CD4-positive, alpha-beta T cell treated with Interleukin-6 for 4 hours (primary cell): ENCODE results near the gene ADRA2C.
"Not testable (repeated sequence)": the region's sequence is repeated elsewhere in the genome, so short reads cannot be mapped to it uniquely, and the experiment has no call there.

ENCODE experiments used
- DNase-seq: peaks from one replicate; pipeline ENCODE4 v3.0.0-alpha.2; 2020; ENCODE audit warnings: mixed read lengths

Gene ADRA2C

GRCh38 chr4:3801521-3801920 is 35.3 kb downstream of the ADRA2C start:
- no peak for DNase-seq

DNA sequence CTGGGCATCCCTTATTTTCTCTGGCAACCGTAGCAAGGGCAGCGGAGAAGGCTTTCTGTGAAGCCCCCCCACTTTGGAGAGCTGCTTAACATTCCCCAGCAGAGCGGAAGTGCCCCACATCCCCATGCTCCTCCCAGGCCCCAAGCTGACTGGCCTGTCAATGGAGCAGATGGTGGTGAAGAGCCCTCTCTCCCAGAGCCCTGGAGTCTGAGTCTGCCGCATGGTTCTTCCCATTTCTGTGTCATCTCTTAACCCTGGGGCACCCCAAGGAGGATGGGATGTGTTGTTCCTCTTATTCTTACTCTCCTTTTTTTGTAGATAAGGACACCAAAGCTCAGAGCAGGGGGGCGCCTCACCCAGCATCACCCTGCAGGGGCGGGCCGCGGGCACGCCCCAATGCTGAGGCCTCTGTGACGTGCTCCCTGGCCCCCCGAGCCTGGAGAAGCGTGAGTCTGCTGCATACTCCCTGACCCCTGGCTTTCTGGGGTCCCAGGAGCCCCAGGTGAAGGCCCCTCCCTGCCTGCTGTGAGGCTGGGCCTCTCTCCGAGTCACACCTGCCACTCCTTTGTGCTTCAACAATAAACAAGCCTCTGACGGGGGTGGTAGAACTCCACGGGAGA is 35.9 kb downstream of the ADRA2C start:
- no peak for DNase-seq

DNA sequence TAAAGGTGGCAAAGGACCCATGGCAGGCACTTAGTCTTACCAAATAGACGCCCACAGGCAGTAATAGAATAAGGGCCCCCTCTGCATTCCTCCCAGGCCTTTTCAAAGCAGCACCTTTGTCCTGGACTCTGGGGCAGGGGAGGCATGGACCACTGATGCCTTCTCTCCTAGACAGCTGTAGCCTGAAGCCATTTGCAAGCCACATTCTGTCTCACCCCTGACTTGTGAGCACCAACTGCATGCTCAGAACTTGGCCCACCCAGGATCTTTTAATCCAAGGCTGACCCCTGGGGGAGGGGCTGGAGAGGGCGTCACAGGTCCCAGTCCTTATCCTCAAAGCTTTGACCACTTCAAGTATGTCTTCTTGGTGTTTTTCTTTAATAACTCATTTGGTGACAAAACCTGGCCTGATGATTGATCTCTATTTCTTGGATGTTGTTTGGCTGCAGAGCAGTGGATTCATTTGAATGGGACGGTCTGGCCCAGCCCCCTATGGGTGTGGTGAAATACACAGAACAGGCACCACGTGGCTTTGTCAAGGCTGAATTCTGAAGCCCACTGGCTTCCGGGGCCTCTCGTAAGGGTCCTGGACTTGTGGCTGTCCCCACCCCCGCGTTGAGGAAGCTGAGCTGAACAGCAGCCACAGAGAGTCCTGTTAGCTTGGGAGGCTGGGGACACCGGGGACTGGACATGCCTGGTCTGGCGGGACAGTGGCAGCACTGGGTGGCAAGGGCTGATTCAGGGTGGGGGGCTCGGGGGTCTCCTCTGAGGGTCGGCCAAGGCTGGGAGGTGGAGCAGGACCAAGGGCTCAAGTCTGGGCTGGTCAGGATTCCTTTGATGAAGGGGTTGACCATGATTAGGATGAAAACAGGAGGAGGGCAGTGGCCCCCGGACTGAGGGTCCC is 36.6 kb downstream of the ADRA2C start:
- no peak for DNase-seq

DNA sequence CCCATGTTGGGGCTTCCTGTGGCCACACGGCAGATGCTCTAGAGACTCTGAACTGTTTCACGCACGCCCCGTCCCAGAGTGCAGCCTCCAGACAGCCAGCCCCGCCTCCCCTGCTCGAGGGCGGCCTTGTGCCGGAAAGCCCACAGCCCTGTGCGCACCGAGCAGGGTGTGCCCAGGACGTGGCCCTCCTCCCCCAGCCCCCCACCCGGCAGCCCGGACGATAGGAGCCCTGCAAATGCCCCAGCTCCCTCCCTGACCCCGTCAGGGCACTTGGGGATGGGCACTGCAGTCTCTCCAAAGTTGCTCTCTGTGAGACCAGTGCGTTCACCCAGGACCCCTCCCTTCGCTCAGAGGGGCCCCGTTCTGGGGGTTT is 37.3 kb downstream of the ADRA2C start:
- DNase-seq: no peak

DNA sequence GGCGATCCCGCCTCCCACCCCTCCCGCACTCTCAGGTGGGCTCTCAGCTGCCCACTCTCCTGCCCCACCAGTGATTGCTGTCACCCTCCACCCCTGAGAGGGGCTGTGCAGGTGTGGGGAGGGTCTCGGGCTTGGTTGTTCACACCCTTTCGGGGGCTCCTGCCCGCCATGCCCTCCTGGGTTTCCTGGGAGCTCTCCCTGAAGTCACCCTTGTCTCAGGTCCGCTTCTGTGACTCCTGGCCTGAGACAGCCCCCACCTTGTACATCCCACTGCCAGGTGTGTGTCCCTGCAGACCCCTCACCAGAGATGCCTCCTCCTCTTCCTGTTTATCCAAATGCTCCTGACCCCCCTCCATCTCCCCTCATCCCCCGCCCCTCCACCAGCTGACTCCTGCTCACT is 37.8 kb downstream of the ADRA2C start:
- no peak for DNase-seq

GRCh38 chr4:3805026-3805425 is 38.8 kb downstream of the ADRA2C start:
- DNase-seq: no peak

- no peak for DNase-seq
These were observed 39.5 kb downstream of the ADRA2C start for GRCh38 chr4:3805731-3806130.

DNA sequence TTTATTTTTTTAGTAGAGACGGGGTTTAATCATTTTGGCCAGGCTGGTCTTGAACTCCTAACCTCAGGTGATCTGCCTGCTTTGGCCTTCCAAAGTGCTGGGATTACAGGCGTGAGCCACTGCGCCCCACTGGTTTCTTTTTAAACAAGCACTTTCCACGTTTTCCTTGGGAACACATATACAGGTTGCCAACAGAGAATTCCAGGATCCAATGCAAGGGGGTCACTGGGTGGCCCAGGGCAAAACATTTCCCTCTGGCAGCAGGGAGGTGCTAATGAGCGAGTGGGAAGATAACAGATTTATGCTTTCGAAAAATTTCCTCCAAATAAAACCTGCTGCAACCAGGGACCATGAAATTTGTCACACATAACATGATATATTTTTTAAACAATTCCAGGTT is 41.1 kb downstream of the ADRA2C start:
- DNase-seq: no peak

DNA sequence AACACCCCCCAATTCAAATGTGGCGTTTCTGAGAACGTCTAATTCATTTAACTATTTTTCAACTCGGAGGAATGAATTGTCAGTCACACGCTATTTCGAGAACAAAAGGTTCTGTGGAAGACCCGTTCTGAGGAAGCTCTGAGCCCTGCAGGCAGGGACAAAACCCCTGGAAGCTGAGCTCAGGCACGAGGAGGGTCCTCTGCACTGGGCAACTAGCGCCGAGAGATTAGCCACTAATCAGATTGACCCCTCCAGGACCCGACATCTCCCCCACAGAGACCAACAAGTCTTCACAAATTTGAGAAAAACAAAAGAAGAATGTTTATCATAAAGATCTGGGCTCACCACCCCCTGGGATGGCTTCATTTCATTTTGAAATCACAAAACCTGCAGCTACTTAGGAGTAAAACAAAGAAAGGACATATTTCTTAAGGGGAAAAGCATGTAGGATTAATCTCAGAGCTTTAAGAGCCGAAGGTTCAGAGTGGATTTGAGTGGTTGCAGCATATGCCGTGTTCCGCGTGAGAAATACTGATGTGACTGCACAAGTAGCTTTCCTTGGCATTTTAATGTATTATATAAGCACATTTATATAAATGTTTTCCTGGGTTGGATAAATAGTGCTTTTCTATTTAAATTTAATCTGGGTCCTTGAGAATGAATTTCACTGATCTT is 41.8 kb downstream of the ADRA2C start:
- DNase-seq: no peak

DNA sequence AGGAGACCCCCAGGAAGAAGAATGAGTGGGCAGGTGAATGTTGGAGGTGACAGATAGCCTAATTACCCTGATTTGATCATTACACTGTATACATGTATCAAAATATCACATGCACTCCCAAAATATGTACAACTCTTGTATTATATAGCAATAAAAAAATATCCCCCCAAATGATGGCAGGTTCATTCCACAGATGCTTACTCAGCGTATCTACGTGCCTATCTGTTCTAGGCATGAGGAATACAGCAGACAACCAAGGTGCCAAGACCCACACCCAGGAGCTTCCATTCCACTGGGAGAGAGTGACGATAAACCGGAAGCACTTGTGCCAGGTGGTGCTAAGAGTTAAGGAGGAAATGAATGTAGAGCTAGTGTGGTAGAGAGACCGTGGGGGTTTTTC is 42.4 kb downstream of the ADRA2C start:
- no peak for DNase-seq

- DNase-seq: no peak
These were observed 42.8 kb downstream of the ADRA2C start for GRCh38 chr4:3809028-3809427.

- no peak for DNase-seq
These were observed 43.4 kb downstream of the ADRA2C start for GRCh38 chr4:3809451-3810110.

DNA sequence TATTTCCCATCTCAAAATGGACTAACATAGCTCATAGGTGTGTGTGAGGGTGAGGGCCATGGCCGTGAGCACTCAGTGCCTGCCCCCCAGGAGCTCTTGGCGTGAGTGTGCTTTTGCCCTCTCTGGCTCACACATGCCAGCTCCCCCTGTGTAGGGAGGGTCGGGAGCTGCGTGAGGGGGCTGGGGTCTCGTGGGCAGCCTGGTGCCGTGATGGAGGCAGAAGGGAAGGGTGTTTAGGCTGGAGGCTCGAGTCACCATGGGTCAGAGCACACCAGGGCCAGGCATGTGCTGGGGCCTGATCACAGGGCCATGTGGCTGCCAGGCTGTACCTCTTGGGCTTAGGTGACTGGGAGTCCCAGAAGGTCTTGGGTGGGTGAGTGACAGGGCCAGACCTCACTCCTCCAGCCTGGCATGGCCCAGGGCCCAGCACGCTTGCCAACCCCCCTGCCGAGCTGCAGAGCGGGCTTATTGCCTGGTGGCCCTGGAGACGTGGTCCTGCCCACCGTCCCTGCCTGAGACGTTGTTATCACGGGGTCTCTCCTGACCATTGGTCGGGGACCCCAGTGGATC is 44.0 kb downstream of the ADRA2C start:
- no peak for DNase-seq

DNA sequence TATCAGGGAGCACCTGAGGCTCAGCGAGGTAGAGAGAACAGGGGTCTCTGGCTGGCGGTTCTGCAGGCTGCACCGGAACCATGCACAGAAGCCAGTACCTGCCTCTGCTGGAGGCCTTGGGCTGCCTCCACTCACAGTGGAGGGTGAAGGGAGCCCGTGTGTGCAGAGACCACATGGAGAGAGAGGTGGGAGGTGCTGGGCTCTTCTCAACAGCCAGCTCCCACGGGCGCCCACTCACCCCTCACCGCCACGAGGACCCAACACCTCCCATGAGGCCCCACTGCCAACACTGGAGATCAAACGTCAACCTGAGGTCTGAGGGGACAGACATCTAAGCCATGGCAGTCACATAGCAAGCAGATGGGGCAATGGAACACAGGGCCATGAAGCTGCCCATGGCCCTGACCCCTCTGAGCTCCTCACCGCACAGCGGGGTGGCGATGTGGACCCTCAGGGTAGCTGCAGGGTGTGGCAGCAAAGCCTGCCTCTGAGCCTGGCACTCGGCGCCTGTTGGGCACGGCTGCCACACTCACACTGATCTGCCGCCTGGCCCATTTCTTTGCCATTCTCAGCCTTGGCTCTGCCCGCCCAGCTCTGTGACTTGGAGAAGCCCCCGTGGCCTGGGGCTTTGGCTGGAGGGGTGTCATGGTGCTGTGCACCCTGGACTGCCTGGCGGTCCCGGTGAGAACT is 44.8 kb downstream of the ADRA2C start:
- no peak for DNase-seq

GRCh38 chr4:3811621-3812020 is 45.4 kb downstream of the ADRA2C start:
- DNase-seq: no peak

GRCh38 chr4:3812211-3812934 is 46.2 kb downstream of the ADRA2C start:
- DNase-seq: no peak

DNA sequence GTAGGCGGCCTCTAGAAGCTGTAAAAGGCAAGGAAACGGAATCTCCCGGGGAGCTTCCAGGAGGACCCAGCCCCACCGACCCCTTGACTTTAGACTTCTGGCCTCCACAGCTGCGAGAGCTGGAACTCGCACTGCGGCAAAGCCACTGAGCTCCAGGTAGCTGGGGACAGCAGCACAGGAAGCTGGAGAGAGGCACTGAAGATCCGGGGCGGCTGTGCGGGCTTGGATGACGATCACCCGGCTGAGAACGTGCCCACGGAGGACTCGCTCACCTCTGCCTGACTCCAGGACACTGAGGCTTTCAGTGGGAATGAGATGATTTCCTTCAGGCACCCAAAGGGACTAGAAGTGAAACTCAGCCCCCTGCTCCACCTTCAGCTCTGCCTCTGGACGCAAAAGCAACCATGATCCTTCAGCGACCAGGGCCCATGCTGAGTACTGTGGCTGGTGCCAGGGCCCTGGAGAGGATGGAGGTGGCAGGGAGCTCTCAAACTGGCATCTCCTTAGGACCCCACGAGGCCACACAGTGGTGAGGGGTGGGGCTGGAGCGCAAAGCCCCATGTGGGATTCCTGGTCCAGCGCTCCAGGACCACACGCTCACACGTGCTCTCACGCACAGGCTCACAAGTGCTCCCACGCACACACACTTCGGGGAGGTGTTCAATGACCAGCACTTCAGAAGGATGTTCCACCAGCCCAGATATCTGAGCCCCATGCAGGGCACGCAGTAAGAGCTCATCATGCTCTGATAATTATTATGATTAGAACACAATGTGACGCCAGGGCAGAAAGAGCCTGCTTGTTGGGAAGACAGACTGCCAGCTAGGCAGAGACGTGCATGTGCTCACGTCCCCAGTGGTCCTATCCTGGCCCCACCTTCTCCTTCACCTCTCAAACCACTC is 47.2 kb downstream of the ADRA2C start:
- DNase-seq: no peak

DNA sequence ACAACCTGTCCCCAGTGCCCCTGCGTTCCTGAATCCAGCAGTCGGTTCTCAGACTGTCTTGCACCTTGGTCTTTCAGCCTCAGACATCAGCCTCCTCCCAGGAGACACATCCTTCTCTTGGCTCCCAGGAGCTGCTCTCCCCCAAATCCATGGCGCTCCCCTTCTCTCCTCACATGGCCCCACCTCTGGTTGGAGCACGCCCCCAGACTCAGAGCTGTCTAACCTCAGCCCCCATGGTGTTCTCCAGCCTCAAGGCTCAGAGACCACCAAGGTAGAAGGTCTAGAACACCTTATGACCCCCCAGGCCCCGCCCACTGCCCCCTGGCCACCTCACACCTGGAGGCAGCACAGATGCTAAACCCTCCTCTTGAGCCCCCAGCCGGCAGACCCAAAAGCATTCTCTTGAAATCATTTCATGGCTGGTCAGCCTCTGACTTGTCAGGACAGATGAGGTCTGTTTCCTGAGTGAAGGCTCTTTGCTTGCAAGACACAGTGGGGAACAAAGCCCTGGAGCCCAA is 47.9 kb downstream of the ADRA2C start:
- DNase-seq: no peak

- DNase-seq: not testable (repeated sequence)
These were observed 48.7 kb downstream of the ADRA2C start for GRCh38 chr4:3814838-3815237.

- DNase-seq: no peak
These were observed 50.2 kb downstream of the ADRA2C start for GRCh38 chr4:3816256-3816825.
